ENCODE data around the gene FLCN.

DNA sequence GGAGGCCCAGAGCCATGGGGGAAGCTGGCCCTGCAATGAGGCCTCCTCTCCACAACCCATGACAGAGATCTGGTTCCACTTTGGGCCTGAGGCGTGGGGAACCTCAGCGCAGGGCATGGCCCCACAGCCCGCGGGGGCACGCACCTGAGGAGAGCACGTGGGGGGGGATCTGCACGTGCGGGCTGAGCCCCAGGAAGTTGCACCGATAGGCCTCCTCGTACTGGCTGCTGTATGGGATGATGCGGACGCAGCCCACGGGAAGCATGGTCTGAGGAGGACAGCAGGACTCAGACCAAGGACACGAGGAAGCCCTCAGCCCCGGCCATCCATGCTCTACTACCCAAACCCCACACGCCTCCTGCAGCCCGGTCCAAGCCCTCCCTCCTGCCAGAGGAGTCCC is 20.7 kb downstream of the FLCN start:
- TF ChIP-seq, protein P1, sequence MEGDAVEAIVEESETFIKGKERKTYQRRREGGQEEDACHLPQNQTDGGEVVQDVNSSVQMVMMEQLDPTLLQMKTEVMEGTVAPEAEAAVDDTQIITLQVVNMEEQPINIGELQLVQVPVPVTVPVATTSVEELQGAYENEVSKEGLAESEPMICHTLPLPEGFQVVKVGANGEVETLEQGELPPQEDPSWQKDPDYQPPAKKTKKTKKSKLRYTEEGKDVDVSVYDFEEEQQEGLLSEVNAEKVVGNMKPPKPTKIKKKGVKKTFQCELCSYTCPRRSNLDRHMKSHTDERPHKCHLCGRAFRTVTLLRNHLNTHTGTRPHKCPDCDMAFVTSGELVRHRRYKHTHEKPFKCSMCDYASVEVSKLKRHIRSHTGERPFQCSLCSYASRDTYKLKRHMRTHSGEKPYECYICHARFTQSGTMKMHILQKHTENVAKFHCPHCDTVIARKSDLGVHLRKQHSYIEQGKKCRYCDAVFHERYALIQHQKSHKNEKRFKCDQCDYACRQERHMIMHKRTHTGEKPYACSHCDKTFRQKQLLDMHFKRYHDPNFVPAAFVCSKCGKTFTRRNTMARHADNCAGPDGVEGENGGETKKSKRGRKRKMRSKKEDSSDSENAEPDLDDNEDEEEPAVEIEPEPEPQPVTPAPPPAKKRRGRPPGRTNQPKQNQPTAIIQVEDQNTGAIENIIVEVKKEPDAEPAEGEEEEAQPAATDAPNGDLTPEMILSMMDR (IDR thresholded peaks at IDR 0.05) = no peak
- TF ChIP-seq POLR2A (IDR thresholded peaks at IDR 0.05) = no peak

Measured in testis (tissue), 2 donors.